Measurements from ENCODE around the gene NUDT7.
A peak's percentile ranks its signal among the peaks of the same experiment; 100 is the strongest.

NUDT7 gene

GRCh38 chr16:77777745-77778144, 55.4 kb downstream of the NUDT7 start:
- H3K27ac ChIP-seq (ENCODE audit: poor library complexity, severe bottlenecking): no peak overlapping the region
- ATAC-seq (ENCODE audit: low read depth): no peak

DNA sequence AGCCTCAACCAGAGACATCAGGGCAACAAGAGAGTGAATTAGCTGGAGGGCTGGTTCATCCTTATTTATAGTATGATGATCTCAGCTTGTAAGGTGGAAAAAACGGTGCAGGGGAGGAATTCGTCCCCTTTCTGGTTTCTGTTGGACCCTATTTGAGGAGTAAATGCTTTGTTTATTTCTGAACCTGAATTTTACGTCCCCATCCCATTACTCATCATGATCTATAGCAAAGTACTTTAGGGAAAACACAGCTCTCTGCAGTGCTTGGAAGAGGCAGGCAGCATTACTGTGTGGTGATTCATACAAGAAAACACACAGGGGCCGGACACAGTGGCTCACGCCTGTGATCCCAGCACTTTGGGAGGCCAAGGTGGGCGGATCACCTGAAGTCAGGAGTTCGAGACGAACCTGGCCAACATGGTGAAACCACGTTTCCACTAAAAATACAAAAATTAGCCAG, 58.1 kb downstream of the NUDT7 start:
- Histone ChIP-seq H3K27me3 (ENCODE audit: insufficient read depth, poor library complexity, severe bottlenecking) (peaks cover 4% of the 10 kb centered on the region), H3K27ac (ENCODE audit: poor library complexity, severe bottlenecking) (no peak overlapping the region), H3K36me3 (ENCODE audit: low read depth) (no peaks in the 10 kb centered on the region), H3K4me1 (ENCODE audit: insufficient read depth, poor library complexity, severe bottlenecking) (no peaks in the 10 kb centered on the region), H3K9me3 (ENCODE audit: severe bottlenecking) (no peaks in the 10 kb centered on the region), H3K4me3 (ENCODE audit: severe bottlenecking) (no peak overlapping the region)
- TF ChIP-seq CTCF (IDR thresholded peaks at IDR 0.05; ENCODE audit: poor library complexity, severe bottlenecking): no peak
- peak; percentile 98 for ATAC-seq (ENCODE audit: low read depth)
- no peak for DNase-seq (ENCODE audit: low spot score)

More at GRCh38 chr16:77777745-77778144, 55.4 kb downstream of the NUDT7 start:
- no peaks in the 10 kb centered on the region for H3K9me3 ChIP-seq (ENCODE audit: severe bottlenecking)
- H3K36me3 ChIP-seq (ENCODE audit: low read depth): no peaks in the 10 kb centered on the region
- DNase-seq (ENCODE audit: low spot score): no peak
- H3K4me1 ChIP-seq (ENCODE audit: insufficient read depth, poor library complexity, severe bottlenecking): no peaks in the 10 kb centered on the region
- no peak overlapping the region for H3K4me3 ChIP-seq (ENCODE audit: severe bottlenecking)
- TF ChIP-seq CTCF (IDR thresholded peaks at IDR 0.05; ENCODE audit: poor library complexity, severe bottlenecking): no peak
- no peaks in the 10 kb centered on the region for H3K27me3 ChIP-seq (ENCODE audit: insufficient read depth, poor library complexity, severe bottlenecking)

DNA sequence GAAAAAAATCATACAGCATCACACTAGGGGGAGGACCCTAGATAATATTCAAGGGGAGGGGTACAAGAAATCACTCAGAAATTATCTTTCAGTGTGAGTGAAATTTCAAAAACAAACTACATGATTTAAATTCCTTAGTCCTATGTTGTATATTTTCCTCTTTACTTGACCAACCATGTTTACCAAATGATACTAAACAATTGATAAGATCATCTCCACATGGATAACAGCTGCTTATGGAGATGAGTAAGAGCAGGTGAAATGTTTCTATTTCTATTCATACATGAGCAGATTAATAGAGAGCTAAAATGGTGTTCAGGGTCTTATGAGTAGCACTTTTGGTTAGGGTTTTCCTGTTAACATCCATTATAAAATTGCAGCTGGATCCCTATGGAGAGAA, 58.8 kb downstream of the NUDT7 start:
- DNase-seq (ENCODE audit: low spot score) (no peak), ATAC-seq (ENCODE audit: low read depth) (no peak)
- TF ChIP-seq CTCF (IDR thresholded peaks at IDR 0.05; ENCODE audit: poor library complexity, severe bottlenecking): no peak
- no peak overlapping the region for H3K27ac ChIP-seq (ENCODE audit: poor library complexity, severe bottlenecking)
- H3K9me3 ChIP-seq (ENCODE audit: severe bottlenecking): no peaks in the 10 kb centered on the region
- H3K27me3 ChIP-seq (ENCODE audit: insufficient read depth, poor library complexity, severe bottlenecking): peaks cover 11% of the 10 kb centered on the region
- H3K4me1 ChIP-seq (ENCODE audit: insufficient read depth, poor library complexity, severe bottlenecking): no peaks in the 10 kb centered on the region
- H3K4me3 ChIP-seq (ENCODE audit: severe bottlenecking): no peak overlapping the region
- H3K36me3 ChIP-seq (ENCODE audit: low read depth): no peaks in the 10 kb centered on the region

DNA sequence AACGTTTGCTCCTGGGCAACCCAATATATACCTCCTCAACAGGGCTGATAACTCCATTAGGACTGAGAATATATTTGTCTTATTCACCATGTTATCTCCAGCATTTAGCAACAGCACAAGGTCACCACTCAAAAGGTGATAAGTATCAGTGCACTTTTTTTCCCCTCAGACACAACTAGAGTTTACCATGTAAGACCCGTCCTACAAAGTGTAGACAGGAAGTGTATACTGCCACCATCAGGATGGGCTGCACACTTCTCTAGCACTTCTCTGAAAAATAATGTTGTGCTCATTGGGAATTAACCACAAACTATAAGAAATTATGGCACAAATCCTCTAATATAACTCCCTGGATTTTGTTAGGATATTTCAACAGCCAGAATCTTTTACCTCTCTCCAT, 60.4 kb downstream of the NUDT7 start:
- ATAC-seq (ENCODE audit: low read depth) (no peak), DNase-seq (ENCODE audit: low spot score) (no peak)
- peaks cover 26% of the 10 kb centered on the region for H3K27me3 ChIP-seq (ENCODE audit: insufficient read depth, poor library complexity, severe bottlenecking)
- H3K27ac ChIP-seq (ENCODE audit: poor library complexity, severe bottlenecking): no peak overlapping the region
- no peak overlapping the region for H3K4me3 ChIP-seq (ENCODE audit: severe bottlenecking)
- no peaks in the 10 kb centered on the region for H3K4me1 ChIP-seq (ENCODE audit: insufficient read depth, poor library complexity, severe bottlenecking)
- no peak for TF ChIP-seq CTCF (IDR thresholded peaks at IDR 0.05; ENCODE audit: poor library complexity, severe bottlenecking)
- no peaks in the 10 kb centered on the region for H3K9me3 ChIP-seq (ENCODE audit: severe bottlenecking)
- no peaks in the 10 kb centered on the region for H3K36me3 ChIP-seq (ENCODE audit: low read depth)

DNA sequence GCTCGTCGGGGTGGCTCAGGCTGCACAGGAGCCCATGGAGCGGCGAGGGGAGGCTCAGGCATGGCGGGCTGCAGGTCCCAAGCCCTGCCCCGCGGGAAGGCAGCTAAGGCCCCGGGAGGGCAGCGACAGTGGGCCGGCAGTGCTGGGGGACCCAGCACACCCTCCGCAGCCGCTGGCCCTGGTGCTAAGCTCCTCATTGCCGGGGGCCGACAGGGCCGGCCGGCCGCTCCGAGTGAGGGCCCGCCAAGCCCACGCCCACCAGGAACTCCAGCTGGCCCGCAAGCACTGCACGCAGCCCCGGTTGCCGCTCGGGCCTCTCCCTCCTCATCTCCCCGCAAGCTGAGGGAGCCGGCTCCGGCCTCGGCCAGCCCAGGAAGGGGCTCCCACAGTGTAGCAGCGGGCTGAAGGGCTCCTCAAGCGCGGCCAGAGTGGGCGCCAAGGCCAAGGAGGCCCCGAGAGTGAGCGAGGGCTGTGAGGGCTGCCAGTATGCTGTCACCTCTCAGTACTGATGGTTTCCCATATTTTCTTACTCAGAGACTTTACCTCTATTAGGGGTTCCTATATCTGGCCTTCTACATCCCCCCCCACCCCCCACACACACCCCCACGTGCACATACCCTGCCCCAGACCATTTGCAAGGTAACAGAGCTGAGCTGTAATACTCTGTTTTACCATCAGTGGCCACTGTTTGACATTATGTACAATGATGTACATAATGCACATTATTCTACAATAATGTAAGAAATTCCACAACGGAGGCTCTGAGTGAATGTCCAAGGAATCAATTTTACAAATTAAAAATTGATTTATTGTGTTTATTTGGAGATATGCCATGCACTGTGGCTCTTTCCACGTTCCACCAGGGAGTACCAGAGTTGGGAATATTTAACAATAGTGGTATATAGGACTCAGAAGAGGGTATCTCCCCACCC, 62.4 kb downstream of the NUDT7 start:
- no peak for ATAC-seq (ENCODE audit: low read depth)
- no peak overlapping the region for H3K4me3 ChIP-seq (ENCODE audit: severe bottlenecking)

More for the DNA sequence above, 62.4 kb downstream of the NUDT7 start:
- peak; percentile 35 for TF ChIP-seq CTCF (IDR thresholded peaks at IDR 0.05; ENCODE audit: poor library complexity, severe bottlenecking)
- Histone ChIP-seq H3K36me3 (ENCODE audit: low read depth) (no peaks in the 10 kb centered on the region), H3K27me3 (ENCODE audit: insufficient read depth, poor library complexity, severe bottlenecking) (peaks cover 46% of the 10 kb centered on the region), H3K9me3 (ENCODE audit: severe bottlenecking) (no peaks in the 10 kb centered on the region), H3K4me1 (ENCODE audit: insufficient read depth, poor library complexity, severe bottlenecking) (no peaks in the 10 kb centered on the region), H3K27ac (ENCODE audit: poor library complexity, severe bottlenecking) (no peak overlapping the region)
- DNase-seq (ENCODE audit: low spot score): no peak
